ENCODE results near the gene TOMM70.

DNA sequence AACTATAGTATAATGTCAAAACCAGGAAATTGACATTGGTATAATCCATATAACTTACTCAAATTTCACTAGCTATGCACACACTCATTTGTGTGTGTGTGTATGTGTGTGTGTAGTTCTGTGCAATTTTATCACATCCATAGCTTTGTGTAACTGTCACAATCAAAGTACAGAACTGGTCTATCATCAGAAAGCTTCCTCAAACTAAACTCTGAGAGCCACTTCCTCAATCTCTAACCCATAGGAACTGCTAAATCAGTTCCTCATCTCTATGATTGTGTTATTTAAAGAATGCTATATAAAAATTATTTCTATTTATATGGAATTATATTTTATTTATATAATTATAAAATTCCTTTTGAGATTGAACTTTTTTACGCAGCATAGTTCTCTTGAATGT, 18.5 kb upstream of the TOMM70 start:
- TF ChIP-seq, protein P1, sequence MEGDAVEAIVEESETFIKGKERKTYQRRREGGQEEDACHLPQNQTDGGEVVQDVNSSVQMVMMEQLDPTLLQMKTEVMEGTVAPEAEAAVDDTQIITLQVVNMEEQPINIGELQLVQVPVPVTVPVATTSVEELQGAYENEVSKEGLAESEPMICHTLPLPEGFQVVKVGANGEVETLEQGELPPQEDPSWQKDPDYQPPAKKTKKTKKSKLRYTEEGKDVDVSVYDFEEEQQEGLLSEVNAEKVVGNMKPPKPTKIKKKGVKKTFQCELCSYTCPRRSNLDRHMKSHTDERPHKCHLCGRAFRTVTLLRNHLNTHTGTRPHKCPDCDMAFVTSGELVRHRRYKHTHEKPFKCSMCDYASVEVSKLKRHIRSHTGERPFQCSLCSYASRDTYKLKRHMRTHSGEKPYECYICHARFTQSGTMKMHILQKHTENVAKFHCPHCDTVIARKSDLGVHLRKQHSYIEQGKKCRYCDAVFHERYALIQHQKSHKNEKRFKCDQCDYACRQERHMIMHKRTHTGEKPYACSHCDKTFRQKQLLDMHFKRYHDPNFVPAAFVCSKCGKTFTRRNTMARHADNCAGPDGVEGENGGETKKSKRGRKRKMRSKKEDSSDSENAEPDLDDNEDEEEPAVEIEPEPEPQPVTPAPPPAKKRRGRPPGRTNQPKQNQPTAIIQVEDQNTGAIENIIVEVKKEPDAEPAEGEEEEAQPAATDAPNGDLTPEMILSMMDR (optimal IDR thresholded peaks at IDR 0.05 in 1 of 3, IDR thresholded peaks at IDR 0.05 in 1 of 3, conservative IDR thresholded peaks at IDR 0.05 in 1 of 3; ENCODE audit: extremely low read depth in 1 of 3, insufficient read depth in 2 of 3, low read length in 3 of 3): no peak
- TF ChIP-seq EZH2 (IDR thresholded peaks at IDR 0.05; ENCODE audit: low read length): no peak
